ENCODE measurements around the gene TECR.
A peak's percentile ranks its signal among the peaks of the same experiment; 100 is the strongest.
"Not testable (repeated sequence)": the region's sequence is repeated elsewhere in the genome, so short reads cannot be mapped to it uniquely, and the experiment has no call there.

The TECR gene

GRCh38 chr19:14529254-14530004, at the start of gene TECR:
TECR (plus strand) TSS chr19:14529594; CDS start chr19:14529697, 103 bp downstream.
- DNase-seq, result peak; percentile 100

GRCh38 chr19:14479975-14480699, 49.3 kb upstream of the TECR start:
- peak; percentile 81 for DNase-seq

- DNase-seq, result no peak
These were observed 48.7 kb upstream of the TECR start for GRCh38 chr19:14480700-14481079.

- DNase-seq, result no peak
These were observed 47.0 kb upstream of the TECR start for GRCh38 chr19:14482172-14482941.

- no peak for DNase-seq
These were observed 41.8 kb upstream of the TECR start for GRCh38 chr19:14487370-14488125.

- DNase-seq, result no peak
These were observed 36.5 kb upstream of the TECR start for GRCh38 chr19:14492756-14493337.

- DNase-seq, result no peak
These were observed 35.0 kb upstream of the TECR start for GRCh38 chr19:14494411-14494810.

- DNase-seq, result no peak
These were observed 34.3 kb upstream of the TECR start for GRCh38 chr19:14494910-14495671.

GRCh38 chr19:14495672-14496028, 33.7 kb upstream of the TECR start:
- no peak for DNase-seq

GRCh38 chr19:14496029-14496833, 33.2 kb upstream of the TECR start, which contains the start of gene GIPC1:
GIPC1 (minus strand) TSS chr19:14496127; CDS start chr19:14482976, 13,151 bp downstream.
- DNase-seq, result peak; percentile 87

- no peak for DNase-seq
These were observed 32.6 kb upstream of the TECR start for GRCh38 chr19:14496834-14497227.

- DNase-seq, result no peak
These were observed 32.0 kb upstream of the TECR start for GRCh38 chr19:14497228-14497921.

GRCh38 chr19:14502334-14503092, 26.9 kb upstream of the TECR start:
- DNase-seq, result no peak

- no peak for DNase-seq
These were observed 26.1 kb upstream of the TECR start for GRCh38 chr19:14503285-14503684.

- not testable (repeated sequence) for DNase-seq
These were observed 24.8 kb upstream of the TECR start for GRCh38 chr19:14504575-14504974.

GRCh38 chr19:14505488-14506239, 23.7 kb upstream of the TECR start:
- peak; percentile 78 for DNase-seq

- no peak for DNase-seq
These were observed 21.5 kb upstream of the TECR start for GRCh38 chr19:14507704-14508542.

Data from activated T-cell treated with anti-CD3 and anti-CD28 coated beads, Interleukin-2, amount 50 U/mL, for 1 hour (primary cell).